Smooth muscle cell (in vitro differentiated cells): ENCODE results near the gene PPP1R12B. TPM values are rescaled to one million over a fixed set of nuclear protein-coding genes. Genes with fewer than 3 reads are reported as not detected.
"Not testable (repeated sequence)": the region's sequence is repeated elsewhere in the genome, so short reads cannot be mapped to it uniquely, and the experiment has no call there.

Source experiments
- DNase-seq: peaks from one replicate; lab custom pipeline; 2025; ENCODE audit not compliant: unreplicated experiment; lab: John Stamatoyannopoulos, UW
- H2AFZ ChIP-seq: fragments of 200-600 bp; sonication (generic); 2 replicates; pipeline ENCODE4 v1.6.0; 2016; ENCODE audit warnings: antibody characterized with exemption, low read depth, mild to moderate bottlenecking
- H3F3A ChIP-seq: fragments of 200-600 bp; sonication (generic); 2 replicates; pipeline ENCODE4 v1.6.0; 2017; ENCODE audit warnings: antibody characterized with exemption, low read depth
- H3K27ac ChIP-seq: fragments of 200-600 bp; sonication (generic); 2 replicates; pipeline ENCODE4 v1.5.1; 2016; ENCODE audit warnings: low read depth, mild to moderate bottlenecking
- H3K27me3 ChIP-seq: fragments of 200-600 bp; sonication (generic); 2 replicates; pipeline ENCODE4 v1.6.1; 2016; ENCODE audit warnings: low read depth, mild to moderate bottlenecking
- H3K36me3 ChIP-seq: fragments of 200-600 bp; sonication (generic); 2 replicates; pipeline ENCODE4 v1.5.1; 2016; ENCODE audit warnings: low read depth
- H3K4me1 ChIP-seq: fragments of 200-600 bp; sonication (generic); 2 replicates; pipeline ENCODE4 v1.5.1; 2016; ENCODE audit warnings: low read depth
- H3K4me2 ChIP-seq: fragments of 200-600 bp; sonication (generic); 2 replicates; pipeline ENCODE4 v1.6.0; 2016; ENCODE audit warnings: mild to moderate bottlenecking
- H3K4me3 ChIP-seq: fragments of 200-600 bp; sonication (generic); 2 replicates; pipeline ENCODE4 v1.5.1; 2016; ENCODE audit warnings: mild to moderate bottlenecking
- H3K79me2 ChIP-seq: fragments of 200-600 bp; sonication (generic); 2 replicates; pipeline ENCODE4 v1.6.0; 2016; ENCODE audit warnings: low read depth, mild to moderate bottlenecking
- H3K9ac ChIP-seq: fragments of 200-600 bp; sonication (generic); 2 replicates; pipeline ENCODE4 v1.6.0; 2016; ENCODE audit warnings: low read depth
- H3K9me3 ChIP-seq: fragments of 200-600 bp; sonication (generic); replicated peaks from 2 replicates; pipeline ENCODE4 v1.5.1; 2016; ENCODE audit warnings: low read depth
- H4K20me1 ChIP-seq: fragments of 200-600 bp; sonication (generic); 2 replicates; pipeline ENCODE4 v1.6.0; 2016; ENCODE audit warnings: low read depth
- WGBS: methylation state at CpG from one replicate; pipeline ENCODE4 v1.1.7; 2016; ENCODE audit warnings: low lambda C conversion rate; 5-methylcytosine and 5-hydroxymethylcytosine counted together
- polyA plus RNA-seq: library from polyadenylated mRNA; unstranded; fragments of >200 nt; fragmentation: Nextera tagmentation; extraction: Ambion mirVana; gene quantifications from 2 replicates; pipeline ENCODE4 v1.2.1, GENCODE V29; 2016
- small RNA-seq: library from RNA; depleted of rRNA; stranded (forward); fragments of <200 nt; gene quantifications from one replicate; pipeline ENCODE3, GENCODE V24; 2014
- total RNA-seq: library from RNA; depleted of rRNA; stranded (reverse); fragments of >200 nt; gene quantifications from 2 replicates; pipeline ENCODE4 v1.2.3, GENCODE V29; 2014
- TF ChIP-seq, protein P1 (sequence below): fragments of 200-600 bp; sonication (generic); IDR thresholded peaks from 2 replicates; pipeline ENCODE4 v1.5.1; 2017; ENCODE audit warnings: borderline replicate concordance, mild to moderate bottlenecking, antibody characterized with exemption; ENCODE audit not compliant: insufficient read depth, poor library complexity, severe bottlenecking

Gene PPP1R12B
- total and polyA plus RNA-seq, 2 experiments from 2014 or later: 2.8 to 6.7 TPM

DNA sequence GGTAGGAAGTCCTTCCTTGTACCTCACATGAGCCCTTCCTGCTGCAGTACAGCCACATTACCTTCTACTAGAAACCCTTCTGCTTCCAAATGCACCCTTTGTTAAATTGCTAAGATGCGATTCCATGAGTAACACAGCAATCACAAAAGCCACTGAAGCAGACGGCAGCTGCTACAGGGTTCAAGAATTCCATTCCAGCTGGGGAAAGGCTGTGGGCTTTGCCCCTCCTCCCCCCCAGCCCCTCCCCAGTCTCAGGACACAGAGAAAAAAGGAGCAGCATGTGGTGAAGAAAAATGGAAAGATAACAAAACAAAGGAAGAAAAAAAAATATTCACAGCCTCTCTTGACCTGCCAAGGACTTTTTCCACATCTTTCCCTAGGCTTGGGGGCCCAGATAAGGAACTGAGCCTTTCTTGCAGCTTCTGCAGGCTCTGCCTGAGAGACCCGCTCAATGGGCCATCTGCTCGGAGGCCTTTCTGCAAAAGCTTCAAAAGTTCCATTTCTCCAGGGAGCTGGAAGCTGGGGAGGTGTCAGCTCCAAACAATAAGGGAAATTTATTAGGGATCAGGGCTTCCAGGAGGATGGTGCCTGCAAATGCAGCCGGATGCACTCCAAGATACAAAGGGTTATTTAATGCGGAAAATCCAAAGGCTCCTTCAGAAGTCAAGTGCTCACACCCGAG, 289.7 kb downstream of the PPP1R12B start:
- H3K27ac ChIP-seq: no peak overlapping the region
- TF ChIP-seq, protein P1, sequence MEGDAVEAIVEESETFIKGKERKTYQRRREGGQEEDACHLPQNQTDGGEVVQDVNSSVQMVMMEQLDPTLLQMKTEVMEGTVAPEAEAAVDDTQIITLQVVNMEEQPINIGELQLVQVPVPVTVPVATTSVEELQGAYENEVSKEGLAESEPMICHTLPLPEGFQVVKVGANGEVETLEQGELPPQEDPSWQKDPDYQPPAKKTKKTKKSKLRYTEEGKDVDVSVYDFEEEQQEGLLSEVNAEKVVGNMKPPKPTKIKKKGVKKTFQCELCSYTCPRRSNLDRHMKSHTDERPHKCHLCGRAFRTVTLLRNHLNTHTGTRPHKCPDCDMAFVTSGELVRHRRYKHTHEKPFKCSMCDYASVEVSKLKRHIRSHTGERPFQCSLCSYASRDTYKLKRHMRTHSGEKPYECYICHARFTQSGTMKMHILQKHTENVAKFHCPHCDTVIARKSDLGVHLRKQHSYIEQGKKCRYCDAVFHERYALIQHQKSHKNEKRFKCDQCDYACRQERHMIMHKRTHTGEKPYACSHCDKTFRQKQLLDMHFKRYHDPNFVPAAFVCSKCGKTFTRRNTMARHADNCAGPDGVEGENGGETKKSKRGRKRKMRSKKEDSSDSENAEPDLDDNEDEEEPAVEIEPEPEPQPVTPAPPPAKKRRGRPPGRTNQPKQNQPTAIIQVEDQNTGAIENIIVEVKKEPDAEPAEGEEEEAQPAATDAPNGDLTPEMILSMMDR: no peak
- no peak overlapping the region for H3K9ac ChIP-seq
- no peaks in the 10 kb centered on the region for H3K9me3 ChIP-seq
- H4K20me1 ChIP-seq: no peaks in the 10 kb centered on the region
- no peak overlapping the region for H3K4me2 ChIP-seq
- no peaks in the 10 kb centered on the region for H3K79me2 ChIP-seq
- peaks cover 18% of the 10 kb centered on the region for H3K4me1 ChIP-seq
- H3K36me3 ChIP-seq: no peaks in the 10 kb centered on the region
- H2AFZ ChIP-seq: no peak overlapping the region
- no peak overlapping the region for H3K4me3 ChIP-seq
- no peaks in the 10 kb centered on the region for H3F3A ChIP-seq
- no peak for DNase-seq
- peaks cover 50% of the 10 kb centered on the region for H3K27me3 ChIP-seq
- WGBS: 58% methylated on average over 7 of the region's 7 CpGs

DNA sequence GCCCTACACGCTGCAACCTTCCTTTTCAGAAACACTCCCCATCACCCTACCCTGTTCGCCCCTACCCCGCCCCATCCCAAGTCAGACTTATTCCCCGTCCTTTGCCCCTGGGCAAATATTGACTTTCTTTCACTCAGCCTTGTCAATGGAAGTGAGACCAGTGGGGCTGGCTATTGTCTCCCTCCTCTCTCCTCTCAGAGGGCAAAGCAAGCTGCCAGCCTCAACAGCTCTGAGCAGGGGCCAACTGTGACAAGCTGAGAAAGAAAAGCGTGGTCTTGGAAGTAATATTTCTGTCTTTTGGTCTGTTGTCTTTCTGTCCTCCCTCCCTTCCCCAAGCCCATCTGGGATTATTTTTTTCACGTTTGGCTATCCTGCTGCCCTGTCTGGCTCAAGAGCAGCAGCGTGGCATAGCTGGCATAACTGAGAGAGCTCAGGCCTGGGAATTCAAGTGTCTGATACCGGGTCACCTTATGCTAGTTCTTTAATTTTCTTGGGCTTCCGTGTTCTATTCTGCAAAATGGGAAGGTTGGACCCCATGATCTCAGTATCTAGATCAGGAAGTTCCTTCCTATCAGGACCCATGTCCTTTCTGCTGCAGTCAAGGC, 290.3 kb downstream of the PPP1R12B start:
- H4K20me1 ChIP-seq, H3K27ac ChIP-seq, H3K9me3 ChIP-seq, DNase-seq, H3K4me3 ChIP-seq, H3K79me2 ChIP-seq, H3K4me2 ChIP-seq, H3K36me3 ChIP-seq, H2AFZ ChIP-seq, H3K9ac ChIP-seq, H3F3A ChIP-seq: not testable (repeated sequence)
- Histone ChIP-seq H3K27me3 (peaks cover 55% of the 10 kb centered on the region), H3K4me1 (peaks cover 19% of the 10 kb centered on the region)
- 75% methylated on average over 9 of the region's 9 CpGs for WGBS

DNA sequence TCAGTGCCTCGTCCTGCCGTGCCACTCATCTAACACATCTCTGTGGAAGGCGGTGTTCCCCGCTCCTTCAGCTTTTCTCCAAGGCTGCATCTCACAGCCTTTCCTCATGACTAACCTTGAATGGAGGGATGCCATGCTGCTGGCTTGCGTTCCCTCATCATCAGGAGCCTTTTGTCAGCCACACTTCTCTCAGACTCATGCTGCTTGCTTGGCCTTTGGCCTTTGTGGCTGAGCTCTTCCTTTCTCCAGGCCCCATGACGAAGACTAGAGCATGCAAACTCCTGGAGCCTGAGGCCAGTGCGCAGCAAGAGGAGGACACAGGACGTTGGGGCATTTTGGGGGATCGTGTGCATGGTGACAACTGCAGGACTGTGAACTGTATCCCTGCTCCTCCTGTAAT, 291.0 kb downstream of the PPP1R12B start:
- no peak overlapping the region for H3K27ac ChIP-seq
- WGBS: 90% methylated on average over 9 of the region's 9 CpGs

DNA sequence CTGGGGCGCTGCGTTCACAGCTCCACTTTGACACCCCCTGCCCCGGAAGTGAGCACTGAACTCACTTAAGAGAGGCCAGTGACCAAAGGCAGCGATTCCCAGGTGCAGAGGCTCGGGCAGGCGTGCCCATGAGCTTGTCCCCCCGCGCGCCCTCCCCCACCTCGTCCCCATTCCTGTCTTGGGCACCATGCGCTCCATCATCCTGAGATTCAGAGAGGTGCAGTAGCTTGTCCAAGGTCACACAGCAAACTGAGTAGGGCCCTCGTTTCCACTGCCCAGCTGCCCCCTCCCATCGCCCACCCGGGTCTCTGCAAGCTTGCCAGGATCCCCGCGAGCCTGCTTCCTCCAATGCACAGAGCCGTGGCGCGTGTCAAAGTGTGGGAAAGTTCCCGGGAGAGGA, 293.7 kb downstream of the PPP1R12B start:
- no peaks in the 10 kb centered on the region for H4K20me1 ChIP-seq
- no peaks in the 10 kb centered on the region for H3K9me3 ChIP-seq
- H3K27ac ChIP-seq: no peak overlapping the region
- no peaks in the 10 kb centered on the region for H3F3A ChIP-seq
- H2AFZ ChIP-seq: no peak overlapping the region
- H3K4me2 ChIP-seq: peak overlapping the region; percentile 86
- H3K36me3 ChIP-seq: no peaks in the 10 kb centered on the region
- peaks cover 82% of the 10 kb centered on the region for H3K27me3 ChIP-seq
- TF ChIP-seq, protein P1: no peak
- H3K4me1 ChIP-seq: peaks cover 22% of the 10 kb centered on the region
- no peak overlapping the region for H3K9ac ChIP-seq
- DNase-seq: no peak
- H3K4me3 ChIP-seq: peak overlapping the region; percentile 53
- 21% methylated on average over 13 of the region's 20 CpGs for WGBS
- no peaks in the 10 kb centered on the region for H3K79me2 ChIP-seq

More for the DNA sequence above, 291.0 kb downstream of the PPP1R12B start:
- H3K9me3 ChIP-seq: no peaks in the 10 kb centered on the region
- H3K4me1 ChIP-seq: peaks cover 22% of the 10 kb centered on the region
- no peak for DNase-seq
- H2AFZ ChIP-seq: no peak overlapping the region
- H3F3A ChIP-seq: no peaks in the 10 kb centered on the region
- TF ChIP-seq, protein P1: no peak
- H3K9ac ChIP-seq: no peak overlapping the region
- H4K20me1 ChIP-seq: no peaks in the 10 kb centered on the region
- no peaks in the 10 kb centered on the region for H3K79me2 ChIP-seq
- peaks cover 62% of the 10 kb centered on the region for H3K27me3 ChIP-seq
- no peak overlapping the region for H3K4me2 ChIP-seq
- no peak overlapping the region for H3K4me3 ChIP-seq
- H3K36me3 ChIP-seq: no peaks in the 10 kb centered on the region

Small RNA genes within 50 kb of the gene (small RNA-seq; reads per million reads assigned to genes)
- gene AC099336.2 (not detected), gene RF00156 (not detected), gene RNU6-89P (not detected)

Other genes with a start within 250 kb of the PPP1R12B start
- not detected in 2 replicates for gene GPR37L1, start 225.8 kb upstream of the PPP1R12B start, total RNA-seq
- 0.05 TPM in 1 of 2 replicates, not detected in the other for gene GPR37L1, start 225.8 kb upstream of the PPP1R12B start, polyA plus RNA-seq
- gene ARL8A, start 204.0 kb upstream of the PPP1R12B start, total RNA-seq: 32.8 and 44.8 TPM in 2 replicates
- gene ARL8A, start 204.0 kb upstream of the PPP1R12B start, polyA plus RNA-seq: 53.3 and 54.7 TPM in 2 replicates
- not detected in 2 replicates for gene PTPN7, start 188.1 kb upstream of the PPP1R12B start, total RNA-seq
- gene PTPN7, start 188.1 kb upstream of the PPP1R12B start, polyA plus RNA-seq: not detected in 2 replicates
- gene LGR6, start 154.9 kb upstream of the PPP1R12B start, total RNA-seq: 1.8 and 2.0 TPM in 2 replicates
- 2.9 and 4.4 TPM in 2 replicates for gene LGR6, start 154.9 kb upstream of the PPP1R12B start, polyA plus RNA-seq
- gene UBE2T, start 6.8 kb upstream of the PPP1R12B start, total RNA-seq: 17.9 and 26.2 TPM in 2 replicates
- 20.7 and 21.0 TPM in 2 replicates for gene UBE2T, start 6.8 kb upstream of the PPP1R12B start, polyA plus RNA-seq